GM12878 (cell line): ENCODE data around the gene ADD2. TPM values are rescaled to one million over a fixed set of nuclear protein-coding genes. Genes with fewer than 3 reads are reported as not detected.

ENCODE experiments used
- ATAC-seq: fragments of 200-7000 bp; cut with Tn5 transposase; 3 replicates; pipeline ENCODE4 v1.9.1; 2020; ENCODE audit warnings: mild to moderate bottlenecking, moderate library complexity
- BruUV-seq: library from RNA; stranded (reverse); fragments of 400-500 nt; replicated peaks from 2 replicates; lab custom pipeline; 2021; lab: Mats Ljungman, UMichigan
- CTCF ChIA-PET: fragments of 300-600 bp; sonication (Branson Sonifier 250); formaldehyde crosslinking; extraction: SDS; loops from one replicate; lab custom pipeline; 2021; ENCODE audit warnings: inconsistent platforms; lab: Yijun Ruan, JAX
- POLR2A ChIA-PET: fragments of 350-600 bp; formaldehyde crosslinking; extraction: SDS; loops from one replicate; lab custom pipeline; 2021; ENCODE audit warnings: inconsistent platforms; lab: Charles Lee
- RAD21 ChIA-PET: fragments of 300-600 bp; sonication (Branson Sonifier 250); formaldehyde crosslinking; loops from one replicate; lab custom pipeline; 2023; ENCODE audit warnings: antibody characterized with exemption; ENCODE audit not compliant: unreplicated experiment; lab: Charles Lee
- SMC1A ChIA-PET: fragments of 300-600 bp; sonication (Branson Sonifier 250); formaldehyde crosslinking; loops from one replicate; lab custom pipeline; 2023; ENCODE audit not compliant: unreplicated experiment, uncharacterized antibody; lab: Charles Lee
- DNase-seq: peaks from one replicate; pipeline ENCODE4 v3.0.0-alpha.2; 2011; ENCODE audit warnings: low read depth, low spot score
- FAIRE-seq: peaks from 3 replicates; lab custom pipeline; 2011; peaks lifted over from hg19 to GRCh38; lab: Jason Lieb, UNC
- H2AFZ ChIP-seq: 2 replicates; pipeline ENCODE4 v1.6.0; 2011; ENCODE audit warnings: low read depth, low read length, control low read depth; ENCODE audit not compliant: control insufficient read depth
- H3K27ac ChIP-seq: 2 replicates; pipeline ENCODE4 v1.5.1; 2011; ENCODE audit warnings: control low read depth; ENCODE audit not compliant: control insufficient read depth, insufficient read depth
- H3K27me3 ChIP-seq, 2 experiments: replicated peaks in 1 of 2; 2 replicates each; pipeline versions ENCODE4 v1.6.0 to v1.6.1; 2011; ENCODE audit warnings: low read length in 1 of 2; ENCODE audit not compliant: control insufficient read depth in 2 of 2, insufficient read depth in 2 of 2
- H3K36me3 ChIP-seq, 2 experiments: 2 replicates each; pipeline ENCODE4 v1.5.1; 2011; ENCODE audit warnings: low read length in 1 of 2; ENCODE audit not compliant: control insufficient read depth in 2 of 2, insufficient read depth in 2 of 2
- H3K4me1 ChIP-seq: 2 replicates; pipeline ENCODE4 v1.6.1; 2011; ENCODE audit warnings: mild to moderate bottlenecking, low read length, moderate library complexity, mixed read lengths; ENCODE audit not compliant: control insufficient read depth, insufficient read depth
- H3K4me2 ChIP-seq: 2 replicates; pipeline ENCODE4 v1.6.0; 2011; ENCODE audit warnings: control low read depth; ENCODE audit not compliant: control insufficient read depth, insufficient read depth
- H3K4me3 ChIP-seq: fragments of 200-600 bp; sonication (generic); 2 replicates; pipeline ENCODE4 v1.5.1; 2016
- H3K79me2 ChIP-seq: 2 replicates; pipeline ENCODE4 v1.6.0; 2011; ENCODE audit warnings: low read length; ENCODE audit not compliant: control insufficient read depth, insufficient read depth
- H3K9ac ChIP-seq: 2 replicates; pipeline ENCODE4 v1.8.0; 2011; ENCODE audit warnings: low read length, control low read depth, mixed read lengths; ENCODE audit not compliant: control insufficient read depth, insufficient read depth
- H3K9me3 ChIP-seq: replicated peaks from 3 replicates; pipeline ENCODE4 v1.5.1; 2011; ENCODE audit warnings: mild to moderate bottlenecking, low read length; ENCODE audit not compliant: control insufficient read depth, insufficient read depth
- H4K20me1 ChIP-seq: 2 replicates; pipeline ENCODE4 v1.6.0; 2011; ENCODE audit not compliant: control insufficient read depth, insufficient read depth
- CHD4 ChIP-seq: fragments of 200-600 bp; sonication (generic); IDR thresholded peaks from 2 replicates; pipeline ENCODE4 v1.6.1; 2016; ENCODE audit warnings: mild to moderate bottlenecking
- MYB ChIP-seq: fragments of 150-350 bp; IDR thresholded peaks from 2 replicates; pipeline ENCODE4 v1.6.1; 2014; ENCODE audit warnings: mild to moderate bottlenecking, low read depth, low read length, borderline replicate concordance
- PBX3 ChIP-seq: IDR thresholded peaks from 2 replicates; pipeline ENCODE4 v1.6.1; 2011; ENCODE audit warnings: mild to moderate bottlenecking, low read depth, low read length, moderate library complexity; ENCODE audit not compliant: insufficient replicate concordance
- PKNOX1 ChIP-seq: fragments of 450-650 bp; IDR thresholded peaks from 2 replicates; pipeline ENCODE4 v1.6.1; 2016; ENCODE audit warnings: mild to moderate bottlenecking
- SP1 ChIP-seq: IDR thresholded peaks from one replicate; pipeline ENCODE4 v1.6.1; 2011; ENCODE audit warnings: low read depth, low read length
- WGBS: methylation state at CpG from one replicate; pipeline ENCODE4 v1.1.6; 2016; ENCODE audit warnings: low lambda C conversion rate; ENCODE audit not compliant: insufficient replicate concordance, insufficient coverage; ENCODE audit errors: missing lambda C conversion rate; 5-methylcytosine and 5-hydroxymethylcytosine counted together
- in situ Hi-C: fragments of 300-500 bp; cut with MboI; formaldehyde crosslinking; loops from 9 replicates; pipeline ENCODE4 v1.14.3; 2018; ENCODE audit warnings: mixed read lengths
- intact Hi-C: fragments of 100-400 bp; cut with micrococcal nuclease; formaldehyde crosslinking; loops from one replicate; pipeline ENCODE4 v1.14.2; 2022; ENCODE audit not compliant: unreplicated experiment
- polyA plus RNA-seq, 11 experiments: library from polyadenylated mRNA; depleted of rRNA in 4 of 11; unstranded in 6 of 11; stranded (reverse) in 5 of 11; fragments of >200 nt; fragmentation: Nextera tagmentation in 4 of 11; fragmentation: Illumina TruSeq in 1 of 11; extraction: Ambion mirVana in 4 of 11; extraction: Trizol in 1 of 11; gene quantifications; 1 replicate in 1 of 11; 2 replicates in 10 of 11; pipeline versions ENCODE4 v1.2.1 to v1.2.3, GENCODE V29; 2011 to 2016; ENCODE audit warnings: inconsistent platforms in 2 of 11, missing spikeins in 2 of 11, low read depth in 1 of 11
- total RNA-seq, 4 experiments: library from RNA; depleted of rRNA in 3 of 4; stranded (reverse); fragments of >200 nt in 3 of 4; fragmentation: Illumina TruSeq in 1 of 4; extraction: Trizol in 1 of 4; gene quantifications; 2 replicates each; pipeline versions ENCODE4 v1.2.1 to v1.2.3, GENCODE V29; 2013 to 2021

ADD2 gene
- total and polyA plus RNA-seq, 10 of the 15 experiments (the other 5 are each of a cell fraction or from before 2014, with no cell fraction given), result 0.05 to 0.13 (median 0.08) TPM; not detected in 7

- 3% methylated on average over 7 of the region's 7 CpGs for WGBS
- no peak overlapping the region for H3K27ac ChIP-seq
- ChIA-PET RAD21 (no interaction called here), POLR2A (interaction anchor here (0.5 kb wide), 1 partner anchor 1532 kb away, joined by 5 read pairs; no protein-coding TSS in a partner anchor), SMC1A (no interaction called here)
- intact Hi-C loops, result no loop called here
- no peak overlapping the region for H2AFZ ChIP-seq
- peak overlapping the region; percentile 11; the same call in 1 of the 2 replicates for H3K4me3 ChIP-seq
- H3K9me3 ChIP-seq, result no peaks in the 10 kb centered on the region
- DNase-seq (no peak), ATAC-seq (no peak)
- in situ Hi-C loops, result no loop called here
- no peaks in the 10 kb centered on the region for H3K79me2 ChIP-seq
- no peaks in the 10 kb centered on the region for H3K36me3 ChIP-seq
- 0 out of 2 replicates have a peak, but pooled peaks cover 3% of the 10 kb centered on the region for H4K20me1 ChIP-seq
- H3K9ac ChIP-seq, result no peak overlapping the region
- no peak overlapping the region for H3K4me2 ChIP-seq
- TF ChIP-seq PBX3, result no peak
- TF ChIP-seq PKNOX1, result peak; percentile 27; the same call in 1 of the 2 replicates
- TF ChIP-seq MYB, result no peak
- TF ChIP-seq CHD4, result no peak
- no peak for TF ChIP-seq SP1
- TF ChIP-seq, all 136 proteins: peak for 1
- peaks cover 5% of the 10 kb centered on the region for H3K4me1 ChIP-seq
- no peak for FAIRE-seq
- CTCF ChIA-PET, result no interaction called here
- H3K27me3 ChIP-seq, result peaks cover 6 to 8% of the 10 kb centered on the region in 2 experiments; a peak in 2 of 4 replicates
- BruUV-seq, result no TSS peak
Observed at GRCh38 chr2:70766357-70767078, 1.5 kb downstream of the ADD2 start.
